ENCODE measurements around the gene PCGF5.
A peak's percentile ranks its signal among the peaks of the same experiment; 100 is the strongest.
"Not testable (repeated sequence)": the region's sequence is repeated elsewhere in the genome, so short reads cannot be mapped to it uniquely, and the experiment has no call there.

Gene PCGF5

GRCh38 chr10:91210435-91210834 lies 10.0 kb upstream of the PCGF5 start:
- DNase-seq: peak; percentile 99

- DNase-seq: no peak
Measured at GRCh38 chr10:91211675-91212074, 8.8 kb upstream of the PCGF5 start.

GRCh38 chr10:91214911-91215310 lies 5.6 kb upstream of the PCGF5 start:
- no peak for DNase-seq

- DNase-seq: no peak
Measured at GRCh38 chr10:91215384-91215783, 5.1 kb upstream of the PCGF5 start.

GRCh38 chr10:91219371-91220193 lies 881 bp upstream of the PCGF5 start:
- no peak for DNase-seq

GRCh38 chr10:91220954-91221675 lies 652 bp downstream of the PCGF5 start:
- DNase-seq: no peak

GRCh38 chr10:91226093-91226492 lies 5.6 kb downstream of the PCGF5 start:
- no peak for DNase-seq

GRCh38 chr10:91227576-91227975 lies 7.1 kb downstream of the PCGF5 start:
- DNase-seq: no peak

- no peak for DNase-seq
Measured at GRCh38 chr10:91229683-91230082, 9.2 kb downstream of the PCGF5 start.

- DNase-seq: no peak
Measured at GRCh38 chr10:91238191-91238590, 17.7 kb downstream of the PCGF5 start.

GRCh38 chr10:91239789-91240188 lies 19.3 kb downstream of the PCGF5 start:
- DNase-seq: no peak

GRCh38 chr10:91242940-91243339 lies 22.5 kb downstream of the PCGF5 start:
- no peak for DNase-seq

GRCh38 chr10:91247360-91248111 lies 27.1 kb downstream of the PCGF5 start:
- peak; percentile 9 for DNase-seq

- DNase-seq: no peak
Measured at GRCh38 chr10:91249700-91250099, 29.2 kb downstream of the PCGF5 start.

- no peak for DNase-seq
Measured at GRCh38 chr10:91250341-91250740, 29.9 kb downstream of the PCGF5 start.

GRCh38 chr10:91251430-91252056 lies 31.1 kb downstream of the PCGF5 start:
- DNase-seq: peak; percentile 10

GRCh38 chr10:91253300-91253699 lies 32.8 kb downstream of the PCGF5 start:
- no peak for DNase-seq

- no peak for DNase-seq
Measured at GRCh38 chr10:91257310-91257709, 36.8 kb downstream of the PCGF5 start.

- not testable (repeated sequence) for DNase-seq
Measured at GRCh38 chr10:91260417-91260816, 40.0 kb downstream of the PCGF5 start.

- no peak for DNase-seq
Measured at GRCh38 chr10:91271886-91272285, 51.4 kb downstream of the PCGF5 start.

- DNase-seq: no peak
Measured at GRCh38 chr10:91284486-91285090, 64.1 kb downstream of the PCGF5 start.

GRCh38 chr10:91286572-91286971 lies 66.1 kb downstream of the PCGF5 start:
- DNase-seq: no peak

- no peak for DNase-seq
Measured at GRCh38 chr10:91287276-91287675, 66.8 kb downstream of the PCGF5 start.

All from DMS153 (cell line).